NCI-H128 (cell line): ENCODE results near the gene CPN2.

ENCODE experiments used
- DNase-seq: peaks from one replicate; lab custom pipeline; 2025; ENCODE audit not compliant: unreplicated experiment; lab: John Stamatoyannopoulos, UW

Gene CPN2

DNA sequence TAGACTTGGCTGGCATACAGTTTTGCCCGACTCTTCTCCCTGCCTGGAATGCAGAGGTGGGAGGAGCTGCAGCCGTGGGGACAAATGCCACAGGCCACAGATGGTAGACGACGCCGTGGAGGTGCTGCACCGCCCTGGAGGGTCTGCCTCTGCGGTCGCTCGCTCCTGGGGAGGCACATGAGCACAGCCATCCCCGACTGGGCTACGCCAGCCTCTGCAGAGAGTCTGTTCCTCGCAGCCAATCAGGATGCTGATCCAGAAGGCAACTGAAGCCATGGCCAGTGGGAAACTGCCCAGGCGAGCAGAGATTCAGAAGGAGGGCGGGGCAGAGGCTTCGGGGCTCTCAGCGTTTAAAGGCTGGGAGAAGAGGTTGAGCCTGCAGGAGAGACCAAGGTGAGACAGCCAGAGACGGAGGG lies 30.3 kb upstream of the CPN2 start:
- DNase-seq = no peak

DNA sequence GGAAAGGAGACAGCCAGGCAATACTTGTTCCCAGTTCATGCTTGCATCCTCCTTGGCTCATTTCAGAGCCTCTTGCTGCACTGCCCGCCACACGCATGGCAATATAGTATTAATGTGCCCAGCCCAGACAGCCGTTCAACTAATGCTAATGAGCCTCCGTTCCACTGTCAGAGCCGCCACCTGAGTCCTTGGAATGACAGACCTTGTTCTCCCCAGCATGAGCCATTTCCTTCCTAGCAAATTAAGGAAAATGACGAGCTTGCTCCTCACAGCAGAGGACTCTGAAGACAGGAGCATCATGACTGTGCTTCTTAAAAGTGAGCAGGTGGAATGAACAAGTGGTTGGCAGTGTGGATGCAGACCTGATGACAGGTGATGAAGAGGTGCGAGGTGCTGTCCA lies 29.2 kb upstream of the CPN2 start:
- no peak for DNase-seq

DNA sequence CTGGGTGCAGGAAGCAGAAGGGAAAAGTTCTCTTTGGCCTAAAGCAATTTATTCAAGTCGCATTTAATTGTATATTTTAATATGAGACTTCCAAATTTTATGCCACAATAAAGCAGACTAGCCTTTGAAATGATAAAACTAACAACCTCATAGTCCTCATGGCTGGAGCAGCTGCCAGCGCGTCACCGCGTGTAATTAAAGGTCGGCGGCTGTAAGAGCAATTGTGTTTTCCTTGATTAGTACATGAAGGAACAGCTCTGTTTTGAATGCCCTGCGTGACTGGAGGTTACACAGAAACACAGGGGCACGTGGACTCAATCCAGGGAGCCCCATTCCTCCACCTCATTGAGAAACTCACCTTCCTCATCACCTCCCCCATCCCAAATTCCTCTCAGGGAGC lies 28.5 kb upstream of the CPN2 start:
- DNase-seq = no peak

DNA sequence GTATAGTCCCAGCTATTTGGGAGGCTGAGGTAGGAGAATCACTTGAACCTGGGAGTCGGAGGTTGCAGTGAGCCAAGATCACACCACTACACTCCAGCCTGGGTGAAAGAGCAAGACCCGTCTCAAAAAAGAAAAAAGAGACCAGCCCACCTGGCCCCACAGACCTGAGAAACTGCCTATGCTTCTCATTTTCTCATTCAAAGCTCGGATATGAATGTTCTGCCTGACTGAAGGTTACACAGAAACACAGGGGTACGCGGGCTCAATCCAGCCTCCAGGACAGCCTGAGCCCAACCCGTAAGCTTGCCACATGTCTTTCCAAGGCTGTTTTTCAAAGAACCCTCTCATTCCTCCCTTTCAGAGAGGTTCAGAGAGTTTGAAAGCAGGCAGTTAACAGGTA lies 28.1 kb upstream of the CPN2 start:
- no peak for DNase-seq

DNA sequence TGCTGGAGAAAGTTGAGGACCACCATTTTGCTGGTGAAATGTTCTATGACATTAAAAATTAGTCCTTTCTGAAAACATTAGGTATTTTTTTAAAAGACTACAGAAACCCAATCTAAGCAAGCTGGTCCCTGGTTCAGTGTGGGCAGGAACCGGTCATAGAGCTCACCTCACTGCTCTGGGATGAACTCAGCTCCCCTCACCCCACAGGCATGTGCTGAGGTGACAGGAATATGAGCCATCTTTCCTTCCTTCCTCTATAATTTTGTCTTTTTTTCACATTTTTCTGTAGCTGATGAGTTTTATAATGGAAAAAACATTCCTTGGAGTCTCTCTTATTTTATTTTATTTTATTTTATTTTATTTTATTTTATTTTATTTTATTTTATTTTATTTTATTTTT lies 26.6 kb upstream of the CPN2 start:
- DNase-seq = no peak

DNA sequence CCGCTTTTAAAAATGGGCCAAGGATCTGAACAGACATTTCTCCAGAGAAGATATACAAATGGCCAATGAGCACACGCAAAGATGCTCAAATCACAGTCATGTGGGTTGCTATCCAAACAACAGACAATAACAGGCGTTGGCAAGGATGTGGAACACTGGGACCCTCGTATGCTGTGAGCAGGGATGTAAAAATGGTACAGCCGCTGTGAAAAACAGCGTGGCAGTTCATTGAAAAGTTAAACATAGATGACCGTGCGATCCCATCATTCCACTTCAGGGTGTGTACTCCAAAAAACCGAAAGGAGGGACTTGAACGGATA lies 25.1 kb upstream of the CPN2 start:
- DNase-seq = no peak

DNA sequence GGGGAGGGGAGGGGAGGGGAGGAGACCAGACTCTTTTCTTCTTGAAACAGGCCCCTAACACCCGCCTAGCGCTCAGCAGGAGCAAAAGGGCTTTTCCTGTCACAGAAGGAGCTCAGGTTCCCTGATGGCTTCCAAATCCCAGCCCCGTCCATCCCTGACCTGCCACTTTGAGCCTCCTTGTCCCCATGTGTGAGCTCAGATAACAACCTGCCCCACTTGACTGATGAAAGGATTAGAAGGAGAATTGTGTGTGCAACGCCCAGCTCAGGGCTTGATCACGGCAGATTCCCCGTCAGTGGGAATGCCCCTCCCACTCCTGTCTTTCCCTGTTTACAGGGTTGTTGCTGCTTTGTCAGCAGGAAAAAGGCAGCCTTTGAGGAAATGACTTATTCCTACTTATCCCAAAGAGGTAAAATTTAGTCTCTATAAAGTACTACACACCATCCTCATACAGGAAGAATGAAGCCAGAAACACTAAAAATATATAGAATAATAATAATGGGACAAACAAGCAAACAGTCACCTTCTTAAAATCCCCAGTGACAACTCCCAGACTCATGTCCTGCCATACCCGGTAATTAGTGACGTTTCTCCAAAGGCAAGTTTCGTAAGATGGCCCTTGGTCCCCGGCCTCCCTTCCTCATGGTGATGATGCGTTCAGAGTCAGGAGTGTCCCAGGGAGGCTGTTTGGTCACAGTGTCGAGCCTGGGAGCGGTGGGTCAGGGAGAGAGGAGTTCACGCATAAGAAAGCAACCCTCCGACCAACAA lies 24.5 kb upstream of the CPN2 start:
- peak; percentile 50 for DNase-seq

DNA sequence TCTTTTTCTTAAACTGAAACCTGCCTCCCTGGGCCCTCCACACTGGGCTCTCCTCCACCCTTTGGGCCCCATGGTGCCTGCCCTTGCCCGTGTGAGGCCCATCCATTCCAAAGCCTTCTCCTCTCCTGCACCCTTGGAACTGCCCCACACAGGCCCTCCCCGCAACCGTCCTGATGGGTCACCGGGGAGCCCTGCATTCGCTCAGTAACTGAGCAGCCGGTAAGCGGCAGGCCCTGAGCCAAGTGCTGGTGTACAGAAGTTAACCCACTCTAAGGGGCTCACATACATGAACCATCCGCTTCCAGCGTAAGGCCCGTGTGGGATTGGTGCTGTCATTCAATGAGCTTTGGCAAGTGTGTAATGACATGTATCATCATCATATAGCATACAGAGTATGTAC lies 23.8 kb upstream of the CPN2 start:
- no peak for DNase-seq

DNA sequence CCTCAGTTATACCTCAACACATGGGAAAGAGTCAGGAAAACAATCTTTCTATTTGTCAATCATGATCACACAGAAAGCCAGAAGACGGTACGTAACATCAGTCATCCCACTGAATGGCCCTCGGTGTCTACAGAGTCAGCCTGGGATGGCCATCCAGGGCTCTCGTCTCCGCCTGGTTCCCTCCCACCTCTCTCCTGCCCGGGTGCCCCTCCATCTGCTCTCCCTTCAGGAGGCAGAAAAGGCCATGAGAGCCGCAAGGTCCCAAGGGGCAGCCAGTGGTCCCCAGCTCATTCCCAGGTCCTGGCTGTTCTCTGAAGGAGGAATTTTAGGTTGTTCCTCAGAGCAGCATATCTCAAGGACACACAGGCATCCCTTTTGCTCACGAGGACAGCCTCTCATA lies 22.8 kb upstream of the CPN2 start:
- no peak for DNase-seq

DNA sequence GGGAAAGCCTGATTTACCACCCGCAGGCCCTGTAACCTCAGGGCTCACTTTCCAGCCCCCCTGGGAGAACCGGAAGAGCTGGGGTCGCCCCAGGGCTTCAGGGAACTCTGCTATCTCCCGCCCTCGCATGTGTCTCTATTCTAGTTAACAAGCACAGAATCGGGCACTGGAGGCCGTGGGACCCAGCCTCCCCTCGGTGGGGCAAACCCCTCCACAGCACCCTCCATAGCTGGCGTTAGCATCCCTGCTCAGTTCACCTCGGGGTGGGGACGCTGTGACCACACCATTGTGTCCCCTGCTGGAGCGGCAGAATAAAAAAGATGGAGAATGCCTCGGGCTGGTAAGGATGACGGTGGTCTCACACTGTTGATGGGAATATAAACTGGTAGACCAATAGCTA lies 21.9 kb upstream of the CPN2 start:
- DNase-seq = no peak

DNA sequence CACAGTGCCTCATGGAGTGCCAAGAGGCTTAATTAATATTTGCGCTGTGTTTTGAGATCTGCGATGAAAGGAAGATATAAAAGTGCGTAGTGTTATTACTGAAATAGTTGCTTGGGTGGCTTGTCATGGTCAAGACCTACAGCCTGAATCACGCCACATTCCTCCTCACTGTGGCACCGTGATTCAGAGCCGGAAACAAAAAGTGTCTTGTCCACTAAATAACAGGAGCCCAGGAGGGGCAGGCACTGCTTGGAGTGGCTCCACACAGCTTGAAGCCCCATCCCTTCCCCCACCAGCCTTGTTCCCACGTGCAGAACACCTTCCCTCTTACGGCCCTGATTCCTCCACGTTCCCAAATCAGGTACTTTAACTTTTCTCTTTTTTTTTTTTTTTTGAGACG lies 19.6 kb upstream of the CPN2 start:
- DNase-seq = no peak

DNA sequence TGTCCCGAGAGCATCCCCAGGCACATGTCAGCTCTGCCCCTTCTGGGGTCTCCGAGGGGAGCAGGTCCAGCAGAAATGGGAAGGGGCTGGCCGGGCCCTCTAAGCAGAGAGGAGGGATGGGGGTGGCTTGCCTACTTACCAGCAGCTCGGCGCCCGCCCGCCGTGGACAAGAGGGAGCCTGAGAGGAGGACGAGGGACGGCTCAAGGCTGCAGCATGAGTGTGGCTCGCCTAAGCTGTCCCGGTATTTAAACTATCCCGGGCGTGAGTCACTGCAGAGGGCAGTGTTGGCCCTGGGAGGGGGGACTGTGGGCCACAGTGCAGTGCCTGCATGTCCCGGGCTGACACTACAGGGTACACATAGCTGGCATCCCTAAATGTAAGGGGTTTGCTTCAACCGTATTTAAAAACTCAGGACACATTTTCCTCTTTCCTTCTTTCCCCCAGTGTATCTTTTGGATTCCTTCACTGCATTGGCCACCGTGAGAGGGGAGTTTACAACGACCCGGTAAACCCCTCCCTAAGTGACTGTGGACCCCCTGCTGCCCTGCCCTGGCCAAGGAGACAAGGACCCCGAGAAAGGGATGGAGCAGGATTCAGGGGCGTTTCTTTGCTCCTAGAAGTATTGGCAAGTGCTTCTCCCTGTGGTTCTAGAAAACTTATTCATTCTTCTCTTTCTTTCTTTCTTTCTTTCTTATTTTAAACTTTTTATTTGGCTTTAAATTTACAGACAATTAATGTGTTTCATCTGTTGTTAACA lies 18.6 kb upstream of the CPN2 start, which contains the start of gene LRRC15:
Gene LRRC15 (minus strand): TSS at position 222 of the 758 bp plus-strand sequence. CDS start 8,700 bp downstream, outside the sequence.
- no peak for DNase-seq

DNA sequence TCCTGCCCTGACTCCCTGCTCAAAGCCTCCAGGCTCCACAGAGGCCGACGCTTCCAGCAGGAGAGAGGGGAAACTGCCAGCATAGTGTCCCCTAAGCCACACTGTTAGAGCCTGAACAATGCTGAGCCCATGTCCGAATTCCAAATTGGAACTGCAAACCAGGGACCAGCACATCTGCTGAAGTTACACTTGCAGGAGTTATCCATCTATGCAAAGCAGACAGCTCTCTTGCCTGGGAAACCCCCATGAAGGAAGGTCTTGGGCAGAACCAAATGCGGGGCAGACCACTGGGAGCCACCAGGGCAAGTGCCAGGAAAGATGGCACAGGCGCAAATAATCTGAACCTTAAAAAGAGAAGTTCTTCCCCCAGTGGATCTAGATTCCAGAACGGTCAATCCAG lies 17.8 kb upstream of the CPN2 start:
- DNase-seq = no peak

DNA sequence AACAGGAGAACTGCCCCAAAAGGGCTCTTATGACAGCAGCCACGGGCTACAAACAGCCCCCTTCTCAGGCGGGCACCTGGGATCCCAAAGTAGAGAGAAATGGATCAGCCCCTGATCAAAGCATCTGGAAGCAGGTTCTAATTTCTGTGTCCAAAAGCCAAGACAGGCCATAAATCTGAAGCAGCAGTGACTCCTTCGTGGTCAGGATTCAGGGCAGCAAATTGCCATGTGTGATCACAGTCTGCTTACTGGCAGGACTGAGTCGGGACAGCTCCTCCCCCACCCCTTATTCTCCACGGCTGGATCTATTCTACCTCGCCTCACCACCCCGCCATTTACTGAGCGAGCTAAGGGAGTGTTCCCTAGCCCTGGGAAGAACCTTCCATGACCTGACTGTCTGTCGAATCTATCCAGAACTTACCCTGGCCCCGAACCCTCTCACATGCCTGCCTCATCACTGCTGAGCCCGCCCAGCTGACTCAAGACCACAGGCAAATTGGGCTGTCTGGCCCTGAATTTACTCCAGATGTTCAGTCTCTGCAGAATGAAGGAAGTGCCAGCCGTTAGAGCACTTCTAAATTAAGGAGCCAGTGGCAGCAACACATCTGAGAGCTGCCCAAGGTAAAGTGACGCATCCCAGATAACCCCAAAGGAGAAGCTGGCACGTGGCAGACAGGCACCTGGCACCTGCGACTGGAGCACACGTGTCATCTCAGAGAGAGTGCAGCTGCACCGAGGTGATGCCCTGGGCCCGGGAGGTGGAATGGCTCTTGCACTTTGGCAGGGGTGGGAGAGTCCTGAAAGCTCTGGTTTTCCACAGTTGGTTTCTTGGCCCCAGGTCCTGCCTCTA lies 17.1 kb upstream of the CPN2 start:
- DNase-seq = no peak

DNA sequence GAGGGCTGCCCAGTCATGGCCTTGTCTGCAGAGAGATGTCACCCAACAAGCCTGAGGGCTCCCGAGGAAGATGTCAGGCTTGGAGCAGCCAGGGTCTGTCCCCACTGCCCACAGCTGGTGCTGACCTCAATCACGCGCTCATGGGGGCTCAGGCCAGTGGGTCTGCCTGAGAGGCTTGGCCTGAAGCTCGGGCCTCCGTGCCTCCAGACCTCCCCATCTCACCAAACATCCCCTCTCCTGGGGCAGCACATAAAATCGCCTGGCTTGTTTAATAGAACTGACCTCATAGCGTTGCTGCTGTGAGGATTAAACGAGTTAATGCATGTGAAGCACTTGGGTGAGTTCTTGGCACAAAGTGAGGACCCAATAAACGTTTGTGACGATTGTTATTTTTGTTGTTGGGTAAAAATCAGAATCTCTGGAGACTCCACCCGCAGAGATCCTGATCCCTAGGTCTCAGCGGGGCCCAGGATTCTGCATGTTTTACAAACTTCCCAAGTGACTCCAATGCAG lies 14.9 kb upstream of the CPN2 start:
- no peak for DNase-seq

DNA sequence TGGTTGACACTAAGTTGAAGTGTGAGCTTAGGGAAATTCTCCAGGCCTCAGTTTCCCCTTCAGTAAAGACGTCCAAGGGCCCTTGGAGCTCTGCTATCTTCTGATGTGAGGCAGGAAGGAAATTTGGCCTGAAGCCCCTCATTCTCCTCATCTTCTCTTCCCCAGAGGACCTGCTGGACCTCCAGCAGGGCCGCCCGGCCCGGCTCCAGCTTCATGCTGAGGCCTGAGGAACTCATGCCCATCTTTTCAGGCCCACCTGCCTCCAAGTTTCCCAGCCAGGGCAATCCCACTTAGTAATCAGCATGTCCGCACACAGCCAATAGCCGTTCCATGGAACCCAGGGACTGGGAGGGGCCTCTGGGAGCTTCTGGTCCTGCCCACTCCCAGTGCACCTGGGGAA lies 14.4 kb upstream of the CPN2 start:
- no peak for DNase-seq

DNA sequence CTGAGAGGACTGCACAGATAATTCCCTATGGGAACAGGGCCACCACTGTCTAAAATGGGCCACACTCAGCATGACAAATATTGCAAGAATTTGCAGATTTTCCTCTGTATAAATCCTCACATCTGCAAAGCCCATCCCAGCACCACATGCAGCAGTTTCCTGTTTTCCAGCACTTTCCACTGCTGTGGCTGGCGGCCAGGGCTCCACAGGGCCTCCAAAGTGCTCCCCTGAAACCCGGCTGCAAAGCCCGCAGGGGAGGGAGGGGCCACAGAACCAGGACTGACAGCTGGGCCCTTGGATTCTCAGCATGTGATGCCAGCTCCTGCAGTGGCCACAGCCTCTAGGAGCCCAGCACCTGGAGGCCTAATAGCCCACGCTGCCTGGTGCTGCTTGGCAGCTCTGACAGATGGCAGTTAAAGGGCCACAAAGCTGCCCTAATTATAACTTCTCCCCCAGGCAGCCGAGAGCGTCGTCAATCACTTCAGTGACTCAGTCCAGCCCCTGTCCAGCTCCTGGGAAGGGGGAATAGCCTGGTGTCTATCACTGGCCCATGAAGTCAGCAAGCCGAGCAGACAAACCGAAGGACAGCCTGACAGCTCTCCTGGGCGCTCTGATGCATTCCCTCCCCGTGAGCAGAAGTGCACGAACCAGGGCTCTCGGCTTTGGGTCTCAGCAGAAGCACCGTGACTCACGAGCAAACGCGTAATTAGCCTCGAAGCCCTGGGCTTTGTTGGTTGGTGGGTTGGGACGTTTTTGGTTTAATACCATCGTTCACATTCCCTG lies 13.7 kb upstream of the CPN2 start:
- DNase-seq = peak; percentile 38

DNA sequence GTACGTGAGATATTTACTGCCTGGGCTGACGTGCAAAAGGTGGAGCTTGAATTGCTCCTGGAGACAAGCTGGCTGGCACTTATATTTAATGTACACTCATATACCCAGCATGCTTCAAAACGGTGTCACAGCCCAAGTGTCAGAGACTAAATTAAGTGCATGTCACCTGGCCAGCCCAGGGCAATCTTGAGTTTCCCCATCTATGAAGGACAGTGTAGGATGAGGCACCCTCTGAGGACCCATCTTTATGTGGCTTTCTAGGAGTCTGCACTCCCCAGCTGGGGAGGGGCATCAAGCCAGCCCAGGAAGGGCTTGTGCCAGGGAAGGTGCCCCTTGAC lies 13.2 kb upstream of the CPN2 start:
- no peak for DNase-seq

DNA sequence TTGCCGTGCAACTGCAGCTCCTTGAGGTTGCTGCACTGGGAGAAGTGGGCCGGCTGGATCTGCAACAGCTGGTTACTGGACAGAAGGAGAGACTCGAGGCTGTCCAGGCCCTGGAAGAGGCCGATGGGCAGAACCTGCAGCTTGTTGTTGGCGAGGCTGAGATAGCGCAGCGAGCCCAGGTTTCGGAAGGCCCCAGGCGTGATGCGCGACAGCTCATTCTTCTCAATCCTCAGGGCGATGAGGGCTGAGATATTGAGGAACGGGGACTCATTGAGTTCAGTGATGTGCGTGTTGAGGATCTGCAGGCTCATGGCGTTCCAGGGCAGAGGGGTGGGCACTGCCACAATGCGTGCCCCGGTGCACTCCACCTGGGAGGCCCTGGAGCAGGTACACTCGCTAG lies 9.4 kb upstream of the CPN2 start:
- no peak for DNase-seq

DNA sequence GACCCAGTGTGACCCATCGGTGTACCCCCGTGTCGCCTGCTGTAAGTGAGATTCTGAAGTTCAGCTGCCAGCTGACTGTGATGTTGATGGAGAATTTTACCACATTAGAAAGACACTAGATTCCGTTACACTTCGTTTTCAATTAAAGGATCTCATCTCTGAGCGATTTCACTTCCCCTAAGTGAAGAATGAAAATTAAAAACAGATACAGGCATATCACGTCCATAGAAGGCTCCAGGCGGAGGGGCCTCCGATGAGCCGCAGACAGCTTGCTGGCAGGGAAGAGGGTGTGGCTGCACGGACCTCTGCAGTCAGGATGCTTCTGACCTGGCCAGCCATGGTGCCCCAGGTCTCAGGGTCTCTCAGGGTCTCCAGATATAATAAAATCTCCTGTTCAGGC lies 6.6 kb upstream of the CPN2 start:
- DNase-seq = no peak

DNA sequence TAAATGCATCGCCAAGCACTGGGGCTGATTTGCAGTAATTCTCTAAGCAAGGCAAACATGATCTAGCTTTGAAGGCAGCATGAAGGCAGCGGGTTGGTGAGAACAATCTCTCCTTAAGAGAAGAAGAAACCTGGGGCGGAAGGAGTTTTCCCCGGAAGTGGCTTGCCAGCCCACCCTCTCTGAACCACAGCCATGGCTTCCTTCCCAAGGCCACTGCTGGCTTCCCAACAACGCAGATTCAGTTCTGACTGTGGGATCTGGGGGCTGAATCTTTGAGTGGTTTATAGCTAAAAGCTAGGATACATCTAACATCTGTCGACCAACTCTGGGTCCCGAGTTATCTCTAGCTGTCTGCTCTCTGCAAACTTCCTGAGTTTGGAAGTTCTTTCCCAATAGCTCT lies 4.3 kb upstream of the CPN2 start:
- DNase-seq = no peak
